A549 (cell line): ENCODE results near the gene RAD23B.

Experiments used
- MYC ChIP-seq: IDR thresholded peaks from 2 replicates; pipeline ENCODE4 v1.6.1; 2012; ENCODE audit warnings: mild to moderate bottlenecking, inconsistent platforms, low read length, improper control_type of control experiment, borderline replicate concordance
- TF ChIP-seq, protein P1 (sequence below): fragments of >200 bp; sonication (Bioruptor Twin); formaldehyde crosslinking; IDR thresholded peaks from 3 replicates; pipeline ENCODE4 v1.5.1; 2016
- TF ChIP-seq, protein P2 (sequence below): IDR thresholded peaks from 2 replicates; pipeline ENCODE4 v1.6.1; 2012
- TF ChIP-seq, protein P3 (sequence below): fragments of 200-600 bp; sonication (generic); IDR thresholded peaks from 2 replicates; pipeline ENCODE4 v1.6.1; 2016; ENCODE audit warnings: antibody characterized with exemption, mild to moderate bottlenecking, moderate library complexity

DNA sequence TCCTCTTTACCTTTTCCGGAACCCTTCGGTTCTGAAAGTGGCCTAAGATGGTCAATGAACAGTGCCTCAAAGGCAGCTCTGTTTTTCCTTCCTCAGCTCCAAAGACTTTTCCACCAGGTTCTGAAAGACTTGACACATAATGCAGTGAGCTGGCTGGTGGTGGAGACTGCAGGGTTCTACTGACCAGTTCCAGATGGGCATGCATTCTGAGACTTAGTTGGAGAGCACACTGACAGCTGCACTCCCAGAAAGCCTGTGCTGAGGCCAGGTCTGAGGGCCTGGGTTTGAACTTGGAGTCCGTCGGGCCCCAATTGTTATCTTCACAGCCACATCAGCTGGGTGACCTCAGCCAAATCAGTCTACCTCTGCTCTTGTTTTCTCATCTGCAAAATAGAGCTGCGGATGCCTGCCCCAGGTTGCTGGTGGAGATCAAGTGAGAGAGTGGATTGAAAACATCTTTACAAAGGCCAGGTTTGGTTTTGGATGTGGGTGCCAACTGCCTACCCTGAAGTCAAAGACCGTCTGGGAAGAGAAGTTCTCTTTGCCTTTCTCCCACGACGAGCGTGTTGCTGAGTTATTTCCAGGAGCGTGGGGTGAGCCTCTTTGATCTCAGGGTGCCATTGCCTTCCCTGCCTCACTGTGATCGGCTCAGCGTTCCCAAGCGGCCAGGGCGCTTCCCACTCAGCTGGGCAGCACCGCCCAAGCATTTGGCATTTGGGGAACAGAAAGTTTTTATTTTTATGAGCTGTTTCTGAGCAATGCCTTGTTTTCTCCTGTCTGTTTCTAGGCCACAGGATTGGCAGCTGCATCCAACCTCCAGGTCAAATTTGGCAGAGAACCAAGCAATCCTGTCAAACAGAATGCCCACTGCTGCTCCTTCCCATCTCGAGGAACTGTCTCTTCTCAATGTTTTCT lies 54.9 kb downstream of the RAD23B start:
- TF ChIP-seq, protein P1, sequence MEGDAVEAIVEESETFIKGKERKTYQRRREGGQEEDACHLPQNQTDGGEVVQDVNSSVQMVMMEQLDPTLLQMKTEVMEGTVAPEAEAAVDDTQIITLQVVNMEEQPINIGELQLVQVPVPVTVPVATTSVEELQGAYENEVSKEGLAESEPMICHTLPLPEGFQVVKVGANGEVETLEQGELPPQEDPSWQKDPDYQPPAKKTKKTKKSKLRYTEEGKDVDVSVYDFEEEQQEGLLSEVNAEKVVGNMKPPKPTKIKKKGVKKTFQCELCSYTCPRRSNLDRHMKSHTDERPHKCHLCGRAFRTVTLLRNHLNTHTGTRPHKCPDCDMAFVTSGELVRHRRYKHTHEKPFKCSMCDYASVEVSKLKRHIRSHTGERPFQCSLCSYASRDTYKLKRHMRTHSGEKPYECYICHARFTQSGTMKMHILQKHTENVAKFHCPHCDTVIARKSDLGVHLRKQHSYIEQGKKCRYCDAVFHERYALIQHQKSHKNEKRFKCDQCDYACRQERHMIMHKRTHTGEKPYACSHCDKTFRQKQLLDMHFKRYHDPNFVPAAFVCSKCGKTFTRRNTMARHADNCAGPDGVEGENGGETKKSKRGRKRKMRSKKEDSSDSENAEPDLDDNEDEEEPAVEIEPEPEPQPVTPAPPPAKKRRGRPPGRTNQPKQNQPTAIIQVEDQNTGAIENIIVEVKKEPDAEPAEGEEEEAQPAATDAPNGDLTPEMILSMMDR = no peak
- TF ChIP-seq, protein P2, sequence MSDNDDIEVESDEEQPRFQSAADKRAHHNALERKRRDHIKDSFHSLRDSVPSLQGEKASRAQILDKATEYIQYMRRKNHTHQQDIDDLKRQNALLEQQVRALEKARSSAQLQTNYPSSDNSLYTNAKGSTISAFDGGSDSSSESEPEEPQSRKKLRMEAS = no peak
- TF ChIP-seq, protein P3, sequence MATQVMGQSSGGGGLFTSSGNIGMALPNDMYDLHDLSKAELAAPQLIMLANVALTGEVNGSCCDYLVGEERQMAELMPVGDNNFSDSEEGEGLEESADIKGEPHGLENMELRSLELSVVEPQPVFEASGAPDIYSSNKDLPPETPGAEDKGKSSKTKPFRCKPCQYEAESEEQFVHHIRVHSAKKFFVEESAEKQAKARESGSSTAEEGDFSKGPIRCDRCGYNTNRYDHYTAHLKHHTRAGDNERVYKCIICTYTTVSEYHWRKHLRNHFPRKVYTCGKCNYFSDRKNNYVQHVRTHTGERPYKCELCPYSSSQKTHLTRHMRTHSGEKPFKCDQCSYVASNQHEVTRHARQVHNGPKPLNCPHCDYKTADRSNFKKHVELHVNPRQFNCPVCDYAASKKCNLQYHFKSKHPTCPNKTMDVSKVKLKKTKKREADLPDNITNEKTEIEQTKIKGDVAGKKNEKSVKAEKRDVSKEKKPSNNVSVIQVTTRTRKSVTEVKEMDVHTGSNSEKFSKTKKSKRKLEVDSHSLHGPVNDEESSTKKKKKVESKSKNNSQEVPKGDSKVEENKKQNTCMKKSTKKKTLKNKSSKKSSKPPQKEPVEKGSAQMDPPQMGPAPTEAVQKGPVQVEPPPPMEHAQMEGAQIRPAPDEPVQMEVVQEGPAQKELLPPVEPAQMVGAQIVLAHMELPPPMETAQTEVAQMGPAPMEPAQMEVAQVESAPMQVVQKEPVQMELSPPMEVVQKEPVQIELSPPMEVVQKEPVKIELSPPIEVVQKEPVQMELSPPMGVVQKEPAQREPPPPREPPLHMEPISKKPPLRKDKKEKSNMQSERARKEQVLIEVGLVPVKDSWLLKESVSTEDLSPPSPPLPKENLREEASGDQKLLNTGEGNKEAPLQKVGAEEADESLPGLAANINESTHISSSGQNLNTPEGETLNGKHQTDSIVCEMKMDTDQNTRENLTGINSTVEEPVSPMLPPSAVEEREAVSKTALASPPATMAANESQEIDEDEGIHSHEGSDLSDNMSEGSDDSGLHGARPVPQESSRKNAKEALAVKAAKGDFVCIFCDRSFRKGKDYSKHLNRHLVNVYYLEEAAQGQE = no peak
- TF ChIP-seq MYC = no peak
